Stomach (tissue), 4 donors: ENCODE results near the gene ARSD.

Experiments
- CTCF ChIP-seq, 7 experiments: fragments of 450-650 bp in 4 of 7; fragments of 200-600 bp in 3 of 7; sonication (generic) in 3 of 7; IDR thresholded peaks; one replicate each; pipeline ENCODE4 v1.5.1; 2016 to 2019; ENCODE audit warnings: antibody characterized with exemption in 7 of 7, control low read depth in 2 of 7, mild to moderate bottlenecking in 1 of 7
- POLR2A ChIP-seq, 4 donors: fragments of 450-650 bp; IDR thresholded peaks; one replicate each; pipeline ENCODE4 v1.6.1; 2016; ENCODE audit warnings: antibody characterized with exemption in 4 of 4, control low read depth in 2 of 4, mild to moderate bottlenecking in 1 of 4, moderate library complexity in 1 of 4
- POLR2AphosphoS5 ChIP-seq, 3 donors: sonication (generic); formaldehyde crosslinking; IDR thresholded peaks; one replicate each; pipeline ENCODE4 v1.6.1; 2016; ENCODE audit warnings: antibody characterized with exemption in 3 of 3

GRCh38 chrX:2871831-2872230 is 57.3 kb downstream of the ARSD start:
- TF ChIP-seq CTCF (IDR thresholded peaks at IDR 0.05) (no peak), POLR2A (IDR thresholded peaks at IDR 0.05) (no peak), POLR2AphosphoS5 (IDR thresholded peaks at IDR 0.05) (no peak)
